HG03108 (cell line): ENCODE results near the gene CD96.
"Not testable (repeated sequence)": the region's sequence is repeated elsewhere in the genome, so short reads cannot be mapped to it uniquely, and the experiment has no call there.

Source experiments
- ATAC-seq: cut with Tn5 transposase; IDR thresholded peaks from one replicate; pipeline ENCODE4 v1.9.1; 2021; ENCODE audit warnings: moderate library complexity; ENCODE audit not compliant: unreplicated experiment

CD96 gene

GRCh38 chr3:111617912-111618601 is 76.1 kb downstream of the CD96 start:
- ATAC-seq: no peak

GRCh38 chr3:111618945-111619344 is 76.9 kb downstream of the CD96 start:
- no peak for ATAC-seq

- ATAC-seq: no peak
Observed at GRCh38 chr3:111619833-111620232, 77.8 kb downstream of the CD96 start.

GRCh38 chr3:111621535-111621934 is 79.5 kb downstream of the CD96 start:
- ATAC-seq: no peak

- ATAC-seq: no peak
Observed at GRCh38 chr3:111627092-111627491, 85.1 kb downstream of the CD96 start.

GRCh38 chr3:111629018-111629417 is 87.0 kb downstream of the CD96 start:
- not testable (repeated sequence) for ATAC-seq

- not testable (repeated sequence) for ATAC-seq
Observed at GRCh38 chr3:111630638-111631037, 88.6 kb downstream of the CD96 start.

- no peak for ATAC-seq
Observed at GRCh38 chr3:111635403-111635802, 93.4 kb downstream of the CD96 start.

GRCh38 chr3:111636366-111636885 is 94.4 kb downstream of the CD96 start:
- ATAC-seq: no peak

GRCh38 chr3:111639316-111639715 is 97.3 kb downstream of the CD96 start:
- ATAC-seq: no peak

GRCh38 chr3:111648991-111649579 is 107.1 kb downstream of the CD96 start:
- no peak for ATAC-seq

GRCh38 chr3:111650378-111651275 is 108.6 kb downstream of the CD96 start:
- no peak for ATAC-seq

GRCh38 chr3:111652492-111653180 is 110.6 kb downstream of the CD96 start:
- ATAC-seq: no peak

- ATAC-seq: no peak
Observed at GRCh38 chr3:111653766-111654165, 111.8 kb downstream of the CD96 start.

GRCh38 chr3:111662012-111662411 is 120.0 kb downstream of the CD96 start:
- ATAC-seq: no peak

GRCh38 chr3:111662907-111663306 is 120.9 kb downstream of the CD96 start:
- no peak for ATAC-seq

- no peak for ATAC-seq
Observed at GRCh38 chr3:111666041-111666735, 124.2 kb downstream of the CD96 start.

GRCh38 chr3:111667170-111667569 is 125.2 kb downstream of the CD96 start:
- no peak for ATAC-seq

- peak; percentile 96 for ATAC-seq
Observed at GRCh38 chr3:111667621-111668239, 125.7 kb downstream of the CD96 start.

GRCh38 chr3:111668326-111668725 is 126.3 kb downstream of the CD96 start:
- no peak for ATAC-seq
